DLD1 (cell line): ENCODE results near the gene DOCK10.

ENCODE experiments used
- in situ Hi-C: cut with HindIII; loops from 2 replicates; pipeline ENCODE4 v1.10.0; 2017; ENCODE audit warnings: low sequenced_read_pairs

Gene DOCK10

GRCh38 chr2:224799691-224800090, 242.6 kb downstream of the DOCK10 start:
- in situ Hi-C loops, result no loop called here

- in situ Hi-C loops, result no loop called here
These were observed 244.1 kb downstream of the DOCK10 start for GRCh38 chr2:224798180-224798579.

- in situ Hi-C loops, result no loop called here
These were observed 245.5 kb downstream of the DOCK10 start for GRCh38 chr2:224796695-224797305.

- in situ Hi-C loops, result no loop called here
These were observed 248.3 kb downstream of the DOCK10 start for GRCh38 chr2:224793946-224794345.

GRCh38 chr2:224786848-224787247, 255.4 kb downstream of the DOCK10 start:
- in situ Hi-C loops, result no loop called here

- in situ Hi-C loops, result no loop called here
These were observed 260.9 kb downstream of the DOCK10 start for GRCh38 chr2:224781400-224781799.

- in situ Hi-C loops, result no loop called here
These were observed 261.4 kb downstream of the DOCK10 start for GRCh38 chr2:224780823-224781222.

GRCh38 chr2:224780106-224780505, 262.2 kb downstream of the DOCK10 start:
- in situ Hi-C loops, result no loop called here

- in situ Hi-C loops, result no loop called here
These were observed 263.8 kb downstream of the DOCK10 start for GRCh38 chr2:224778474-224778877.

GRCh38 chr2:224777559-224777930, 264.7 kb downstream of the DOCK10 start:
- in situ Hi-C loops, result no loop called here

GRCh38 chr2:224776795-224777558, 265.3 kb downstream of the DOCK10 start:
- in situ Hi-C loops, result no loop called here

- in situ Hi-C loops, result no loop called here
These were observed 266.6 kb downstream of the DOCK10 start for GRCh38 chr2:224775647-224776046.

GRCh38 chr2:224774735-224775134, 267.5 kb downstream of the DOCK10 start:
- in situ Hi-C loops, result no loop called here

- in situ Hi-C loops, result no loop called here
These were observed 269.8 kb downstream of the DOCK10 start for GRCh38 chr2:224772494-224772893.

- in situ Hi-C loops, result no loop called here
These were observed 272.8 kb downstream of the DOCK10 start for GRCh38 chr2:224769489-224769888.

- in situ Hi-C loops, result no loop called here
These were observed 277.6 kb downstream of the DOCK10 start for GRCh38 chr2:224764565-224765236.

GRCh38 chr2:224757934-224758548, 284.2 kb downstream of the DOCK10 start:
- in situ Hi-C loops, result no loop called here

GRCh38 chr2:224753743-224754540, 288.3 kb downstream of the DOCK10 start:
- in situ Hi-C loops, result no loop called here

GRCh38 chr2:224751996-224752698, 290.1 kb downstream of the DOCK10 start:
- in situ Hi-C loops, result no loop called here

- in situ Hi-C loops, result no loop called here
These were observed 293.1 kb downstream of the DOCK10 start for GRCh38 chr2:224749136-224749535.
